SU-DHL-6 (cell line): ENCODE measurements around the gene MPI.

Experiments used
- H2AFZ ChIP-seq: fragments of 200-600 bp; sonication (generic); 2 replicates; pipeline ENCODE4 v1.6.1; 2014; ENCODE audit warnings: low read depth, mild to moderate bottlenecking, moderate library complexity, mixed read lengths, antibody characterized with exemption, low read length; ENCODE audit not compliant: severe bottlenecking
- H3F3A ChIP-seq: fragments of 200-600 bp; shearing (Covaris generic); 2 replicates; pipeline ENCODE4 v1.6.0; 2016; ENCODE audit warnings: antibody characterized with exemption, mild to moderate bottlenecking; ENCODE audit not compliant: insufficient read depth
- H3K27ac ChIP-seq: fragments of 200-600 bp; sonication (generic); 2 replicates; pipeline ENCODE4 v1.5.1; 2016; ENCODE audit warnings: low read depth, mild to moderate bottlenecking, low read length, moderate library complexity, mixed read lengths
- H3K27me3 ChIP-seq: fragments of 200-600 bp; sonication (generic), shearing (Covaris generic); 2 replicates; pipeline ENCODE4 v1.6.0; 2014; ENCODE audit warnings: mild to moderate bottlenecking, low read length
- H3K36me3 ChIP-seq: fragments of 200-600 bp; sonication (generic); 2 replicates; pipeline ENCODE4 v1.6.1; 2014; ENCODE audit warnings: mild to moderate bottlenecking, low read length, mixed read lengths
- H3K4me2 ChIP-seq: fragments of 300-600, 200-600 bp; shearing (Covaris generic), sonication (generic); 2 replicates; pipeline ENCODE4 v1.6.0; 2014; ENCODE audit warnings: low read length, low read depth, mild to moderate bottlenecking; ENCODE audit not compliant: poor library complexity, severe bottlenecking
- H3K4me3 ChIP-seq: fragments of 200-600 bp; sonication (generic); 2 replicates; pipeline ENCODE4 v1.5.1; 2014; ENCODE audit warnings: antibody characterized with exemption, low read length, mild to moderate bottlenecking, mixed read lengths; ENCODE audit not compliant: insufficient read depth, poor library complexity, severe bottlenecking
- H3K79me2 ChIP-seq: fragments of 200-600 bp; sonication (generic); 2 replicates; pipeline ENCODE4 v1.6.1; 2014; ENCODE audit warnings: mild to moderate bottlenecking, low read length, moderate library complexity; ENCODE audit not compliant: insufficient read depth
- H3K9ac ChIP-seq: fragments of 200-600 bp; sonication (generic); 2 replicates; pipeline ENCODE4 v1.7.0; 2014; ENCODE audit warnings: mild to moderate bottlenecking, low read length
- H3K9me2 ChIP-seq: fragments of 200-600 bp; sonication (generic); replicated peaks from 2 replicates; pipeline ENCODE4 v1.6.1; 2014; ENCODE audit warnings: low read length; ENCODE audit not compliant: insufficient read depth
- H3K9me3 ChIP-seq: fragments of 200-600 bp; sonication (generic); 2 replicates; pipeline ENCODE4 v1.6.1; 2014; ENCODE audit warnings: low read length, mixed read lengths; ENCODE audit not compliant: insufficient read depth
- H4K20me1 ChIP-seq: fragments of 200-600 bp; sonication (generic); 2 replicates; pipeline ENCODE4 v1.6.1; 2014; ENCODE audit warnings: low read depth, mild to moderate bottlenecking, antibody characterized with exemption, low read length, moderate library complexity, mixed read lengths
- EZH2phosphoT487 ChIP-seq: fragments of 200-600 bp; sonication (generic), shearing (Covaris generic); conservative IDR thresholded peaks from 2 replicates; pipeline ENCODE4 v1.6.1; 2018; ENCODE audit warnings: mild to moderate bottlenecking, antibody characterized with exemption, low read length, moderate library complexity, mixed read lengths
- TF ChIP-seq, protein P1 (sequence below): fragments of 200-600 bp; sonication (generic); IDR thresholded peaks from one replicate; pipeline ENCODE4 v1.5.1; 2017; ENCODE audit warnings: antibody characterized with exemption, mild to moderate bottlenecking, low read length, moderate library complexity; ENCODE audit not compliant: insufficient read depth, poor library complexity, severe bottlenecking

Gene MPI

DNA sequence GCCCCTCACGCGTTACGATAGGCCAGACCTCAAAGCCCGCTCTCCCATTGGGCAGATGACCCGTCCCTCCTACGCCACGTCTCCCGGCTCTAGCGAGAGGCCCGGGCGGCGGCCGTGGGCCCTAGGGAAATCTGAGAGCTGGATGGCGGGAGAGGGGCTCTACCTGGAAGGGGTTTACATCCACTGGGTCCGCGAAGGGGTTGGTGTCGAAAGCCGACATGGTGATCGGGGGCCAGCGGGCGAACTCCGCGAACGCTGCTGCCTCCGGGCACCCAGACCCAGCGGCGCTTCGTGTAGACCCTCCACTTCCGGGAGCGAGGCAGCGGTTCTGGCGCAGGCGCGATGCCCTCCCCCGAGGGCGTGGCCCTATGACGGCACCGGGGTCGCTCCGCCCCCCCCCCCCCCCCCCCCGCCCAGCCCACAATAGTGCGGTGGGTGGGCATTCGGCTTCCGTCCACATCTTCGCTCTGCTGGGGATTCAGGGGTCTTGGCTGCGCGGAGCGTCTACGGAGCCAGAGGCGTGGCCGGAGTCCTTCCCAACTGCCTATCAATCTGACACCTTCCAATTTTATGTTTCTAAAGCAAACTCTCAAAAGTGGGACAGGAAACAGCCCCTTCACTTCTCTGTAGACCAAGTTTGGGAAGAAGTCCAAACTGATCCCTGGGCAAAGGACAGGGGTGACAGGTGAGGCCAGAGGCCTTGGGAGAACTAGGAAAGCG lies 16.6 kb upstream of the MPI start, which contains the start of gene SCAMP2:
SCAMP2 (minus strand) TSS at position 330 of the 720 bp plus-strand sequence; CDS start at position 220, 110 bp downstream.
- H2AFZ ChIP-seq = peak within 1 kb of the TSS; percentile 92
- H3K79me2 ChIP-seq = peaks cover 47% of the 10 kb centered on the region
- H4K20me1 ChIP-seq = peaks cover 3% of the 10 kb centered on the region; the same call in 1 of the 2 replicates
- no peak for TF ChIP-seq EZH2phosphoT487
- TF ChIP-seq, protein P1, sequence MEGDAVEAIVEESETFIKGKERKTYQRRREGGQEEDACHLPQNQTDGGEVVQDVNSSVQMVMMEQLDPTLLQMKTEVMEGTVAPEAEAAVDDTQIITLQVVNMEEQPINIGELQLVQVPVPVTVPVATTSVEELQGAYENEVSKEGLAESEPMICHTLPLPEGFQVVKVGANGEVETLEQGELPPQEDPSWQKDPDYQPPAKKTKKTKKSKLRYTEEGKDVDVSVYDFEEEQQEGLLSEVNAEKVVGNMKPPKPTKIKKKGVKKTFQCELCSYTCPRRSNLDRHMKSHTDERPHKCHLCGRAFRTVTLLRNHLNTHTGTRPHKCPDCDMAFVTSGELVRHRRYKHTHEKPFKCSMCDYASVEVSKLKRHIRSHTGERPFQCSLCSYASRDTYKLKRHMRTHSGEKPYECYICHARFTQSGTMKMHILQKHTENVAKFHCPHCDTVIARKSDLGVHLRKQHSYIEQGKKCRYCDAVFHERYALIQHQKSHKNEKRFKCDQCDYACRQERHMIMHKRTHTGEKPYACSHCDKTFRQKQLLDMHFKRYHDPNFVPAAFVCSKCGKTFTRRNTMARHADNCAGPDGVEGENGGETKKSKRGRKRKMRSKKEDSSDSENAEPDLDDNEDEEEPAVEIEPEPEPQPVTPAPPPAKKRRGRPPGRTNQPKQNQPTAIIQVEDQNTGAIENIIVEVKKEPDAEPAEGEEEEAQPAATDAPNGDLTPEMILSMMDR = no peak
- peak within 1 kb of the TSS; percentile 94 for H3K4me2 ChIP-seq
- peak within 1 kb of the TSS; percentile 74 for H3K9ac ChIP-seq
- no peaks in the 10 kb centered on the region for H3K9me3 ChIP-seq
- H3F3A ChIP-seq = peaks cover 9% of the 10 kb centered on the region
- 0 out of 2 replicates have a peak, but pooled peaks cover 1% of the 10 kb centered on the region for H3K36me3 ChIP-seq
- H3K4me3 ChIP-seq = peak within 1 kb of the TSS; percentile 70
- H3K27me3 ChIP-seq = no peaks in the 10 kb centered on the region
- peak within 1 kb of the TSS; percentile 58 for H3K27ac ChIP-seq
- H3K9me2 ChIP-seq = no peaks in the 10 kb centered on the region

DNA sequence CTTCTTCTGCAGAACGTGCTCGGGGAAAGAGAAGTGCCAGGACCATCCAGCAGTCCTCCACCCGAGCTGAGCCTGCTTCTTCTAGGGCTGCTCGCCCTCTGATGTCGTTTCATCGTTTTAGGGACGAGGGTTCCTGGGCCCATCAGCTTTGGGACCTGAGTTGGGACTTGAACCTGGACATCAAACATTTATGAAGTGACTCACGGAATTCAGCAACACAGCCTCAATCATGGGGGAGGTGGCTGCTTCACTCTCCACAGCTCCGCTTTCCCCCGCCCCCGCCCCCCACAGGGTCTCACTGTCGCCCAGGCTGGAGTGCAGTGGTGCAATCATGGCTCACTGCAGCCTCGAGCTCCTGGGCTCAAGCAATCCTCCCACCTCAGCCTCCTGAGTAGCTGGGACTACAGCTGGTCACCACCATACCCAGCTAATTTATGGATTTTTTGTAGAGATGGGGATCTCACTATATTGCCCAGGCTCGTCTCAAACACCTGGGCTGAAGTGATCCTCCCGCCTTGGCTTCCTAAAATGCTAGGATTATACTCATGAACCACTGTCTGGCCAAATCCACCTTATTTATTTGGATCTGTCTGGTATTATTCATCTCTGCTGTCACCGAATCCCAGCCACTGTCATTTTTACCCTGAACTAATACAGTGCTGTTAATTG lies 16.0 kb upstream of the MPI start:
- H2AFZ ChIP-seq = peak overlapping the region; percentile 82
- H3K27ac ChIP-seq = peak overlapping the region; percentile 4; the same call in 1 of the 2 replicates
- no peak for TF ChIP-seq EZH2phosphoT487
- peak overlapping the region; percentile 64 for H3K4me3 ChIP-seq
- H3F3A ChIP-seq = peaks cover 9% of the 10 kb centered on the region
- no peaks in the 10 kb centered on the region for H3K9me2 ChIP-seq
- H3K4me2 ChIP-seq = peak overlapping the region; percentile 94
- H3K9ac ChIP-seq = peak overlapping the region; percentile 74
- peaks cover 40% of the 10 kb centered on the region for H3K79me2 ChIP-seq
- peaks cover 3% of the 10 kb centered on the region; the same call in 1 of the 2 replicates for H4K20me1 ChIP-seq
- no peaks in the 10 kb centered on the region for H3K36me3 ChIP-seq
- H3K9me3 ChIP-seq = no peaks in the 10 kb centered on the region
- no peaks in the 10 kb centered on the region for H3K27me3 ChIP-seq

DNA sequence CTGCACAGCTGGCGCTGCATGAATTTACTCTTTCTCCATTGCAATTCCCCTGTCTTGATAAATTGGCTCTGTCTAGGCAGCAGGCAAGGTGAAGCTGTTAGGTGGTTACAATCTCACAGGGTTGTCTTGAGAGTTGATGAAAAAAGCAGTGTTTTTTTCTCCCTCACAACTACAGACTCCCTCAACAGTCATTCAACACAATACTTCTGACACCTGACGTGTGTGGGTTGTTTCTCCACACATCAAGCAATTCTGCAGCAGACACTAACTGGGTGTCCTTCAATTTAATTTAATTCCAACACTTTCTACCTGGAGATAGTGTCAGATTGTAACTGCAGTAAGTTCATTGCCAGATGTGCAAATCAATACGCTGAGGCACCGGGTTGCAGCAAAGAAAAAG lies 11.6 kb upstream of the MPI start:
- no peaks in the 10 kb centered on the region for H3K36me3 ChIP-seq
- no peak overlapping the region for H3K4me2 ChIP-seq
- H3K9me3 ChIP-seq = peaks cover 15% of the 10 kb centered on the region
- no peak overlapping the region for H3K27ac ChIP-seq
- no peak overlapping the region for H3K4me3 ChIP-seq
- H3K9me2 ChIP-seq = no peaks in the 10 kb centered on the region
- TF ChIP-seq EZH2phosphoT487 = no peak
- TF ChIP-seq, protein P1 = no peak
- no peaks in the 10 kb centered on the region for H4K20me1 ChIP-seq
- no peaks in the 10 kb centered on the region for H3K79me2 ChIP-seq
- H3F3A ChIP-seq = no peaks in the 10 kb centered on the region
- H3K27me3 ChIP-seq = no peaks in the 10 kb centered on the region
- H2AFZ ChIP-seq = no peak overlapping the region
- H3K9ac ChIP-seq = no peak overlapping the region
